Activated CD8-positive, alpha-beta memory T cell treated with anti-CD3 and anti-CD28 coated beads for 1 hour (primary cell): Measurements from ENCODE around the gene LDLRAP1.
A peak's percentile ranks its signal among the peaks of the same experiment; 100 is the strongest.
"Not testable (repeated sequence)": the region's sequence is repeated elsewhere in the genome, so short reads cannot be mapped to it uniquely, and the experiment has no call there.

Experiments used
- DNase-seq, 2 donors: peaks; one replicate each; pipeline ENCODE4 v3.0.0-alpha.2; 2020; ENCODE audit warnings: low read depth in 1 of 2; ENCODE audit errors: extremely low read depth in 1 of 2

LDLRAP1 gene

GRCh38 chr1:25543425-25544242 lies at the start of gene LDLRAP1:
LDLRAP1 (plus strand) TSS chr1:25543606; CDS start chr1:25543699, 93 bp downstream.
- peak in 1 of 2 donors; percentile 50 for DNase-seq

DNA sequence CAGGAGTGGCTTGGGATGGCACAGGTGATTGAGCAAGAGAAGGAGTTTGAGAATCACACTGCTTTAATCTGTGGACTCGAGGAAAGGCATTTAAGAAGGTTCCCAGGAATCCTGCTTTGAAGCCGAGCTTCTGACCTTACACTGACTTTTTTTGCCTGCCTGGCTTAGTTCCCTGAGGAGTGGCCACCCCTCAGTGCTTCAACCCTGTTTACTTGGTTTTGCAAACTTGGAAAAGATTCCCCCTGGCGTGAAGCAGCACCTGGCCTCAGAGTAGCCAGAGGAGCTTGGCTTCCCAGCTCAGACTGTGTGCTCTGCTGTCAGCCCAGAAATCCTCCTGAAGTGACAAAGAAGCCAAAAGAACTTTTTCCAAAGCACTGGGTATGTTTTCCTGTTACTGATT lies 48.5 kb upstream of the LDLRAP1 start:
- no peak for DNase-seq

GRCh38 chr1:25500694-25501093 lies 42.7 kb upstream of the LDLRAP1 start:
- no peak for DNase-seq

- DNase-seq = no peak
Measured at GRCh38 chr1:25501235-25502058, 42.0 kb upstream of the LDLRAP1 start.

GRCh38 chr1:25502957-25503356 lies 40.4 kb upstream of the LDLRAP1 start:
- DNase-seq = no peak

DNA sequence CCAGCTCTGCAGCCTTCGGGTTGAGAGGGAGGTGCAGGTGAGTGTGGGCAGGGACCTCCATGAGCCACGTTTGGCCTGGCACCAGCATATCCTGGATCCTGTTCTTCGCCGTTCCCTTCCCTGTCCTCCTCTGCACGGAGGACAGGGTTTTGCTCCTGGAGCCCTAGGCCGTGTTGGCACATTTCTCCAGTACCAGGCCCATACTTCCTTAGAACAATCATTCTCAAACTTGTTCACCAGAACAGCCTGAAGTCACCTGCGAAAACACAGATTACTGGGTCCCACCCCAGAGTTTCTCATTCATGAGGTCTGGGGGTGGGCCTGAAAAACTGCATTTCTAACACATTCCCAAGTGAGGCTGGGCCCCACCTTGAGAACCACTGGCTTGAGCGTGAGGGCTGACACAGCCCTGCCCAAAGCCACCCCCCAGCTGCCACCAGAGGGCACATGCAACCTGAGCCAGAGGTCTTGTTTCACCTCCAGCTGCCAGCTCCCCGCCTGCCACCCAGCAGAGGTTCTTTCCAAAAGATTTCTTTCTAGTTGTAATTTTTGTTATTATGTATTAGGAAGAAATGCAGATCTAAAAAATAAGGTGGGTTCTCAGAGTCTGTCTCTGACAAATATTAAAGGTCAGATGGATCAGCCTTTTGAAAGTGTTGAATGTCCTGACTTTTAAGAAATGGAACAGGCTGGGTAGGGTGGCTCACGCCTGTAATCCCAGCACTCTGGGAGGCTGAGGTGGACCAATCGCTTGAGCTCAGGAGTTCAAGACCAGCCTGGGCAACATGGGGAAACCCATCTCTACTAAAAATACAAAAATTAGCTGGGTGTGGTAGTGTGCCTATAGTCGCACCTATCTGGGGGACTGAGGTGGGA lies 39.6 kb upstream of the LDLRAP1 start:
- DNase-seq = peak; percentile 43 to 58

GRCh38 chr1:25504706-25505595 lies 38.5 kb upstream of the LDLRAP1 start:
- no peak for DNase-seq

DNA sequence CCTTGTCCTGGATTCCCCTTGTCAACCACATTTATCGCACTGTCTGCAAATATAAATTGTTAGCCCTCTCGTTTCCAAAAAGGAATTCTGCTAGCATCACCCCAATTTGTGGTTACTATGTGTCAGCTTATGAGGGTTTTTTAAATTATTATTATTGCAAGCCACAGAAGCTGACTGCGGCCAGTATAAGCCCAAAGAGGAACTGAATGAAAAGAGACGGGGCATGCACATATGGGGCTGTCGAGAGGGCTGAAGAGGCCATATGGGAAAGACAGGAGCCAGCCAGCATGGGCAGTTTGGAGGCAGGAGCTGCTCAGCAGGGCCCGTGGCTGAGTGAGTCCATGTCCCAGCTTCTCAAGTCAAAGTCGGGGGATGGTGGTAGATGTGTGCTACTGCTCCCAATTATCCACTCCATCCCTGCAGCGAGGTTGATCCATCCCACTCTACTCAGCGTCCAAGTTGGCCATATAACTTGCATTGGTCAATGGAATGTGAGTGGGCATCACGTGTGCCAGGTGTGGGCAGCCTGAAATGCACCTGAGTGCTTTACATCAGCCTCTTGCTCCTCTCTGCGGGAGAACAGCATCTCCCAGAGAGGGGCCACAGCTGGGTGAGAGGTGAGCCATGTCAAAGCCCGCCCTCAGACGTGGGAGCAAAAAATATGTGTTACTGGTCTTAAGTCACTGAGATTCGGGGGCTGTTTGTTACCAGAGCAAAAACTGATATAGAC lies 37.6 kb upstream of the LDLRAP1 start:
- DNase-seq = no peak

- DNase-seq = not testable (repeated sequence)
Measured at GRCh38 chr1:25506566-25507463, 36.6 kb upstream of the LDLRAP1 start.

- no peak for DNase-seq
Measured at GRCh38 chr1:25513666-25514065, 29.7 kb upstream of the LDLRAP1 start.

- DNase-seq = no peak
Measured at GRCh38 chr1:25515033-25515432, 28.4 kb upstream of the LDLRAP1 start.

GRCh38 chr1:25516686-25517085 lies 26.7 kb upstream of the LDLRAP1 start:
- no peak for DNase-seq

GRCh38 chr1:25517476-25518394 lies 25.7 kb upstream of the LDLRAP1 start:
- DNase-seq = no peak

GRCh38 chr1:25519624-25520023 lies 23.8 kb upstream of the LDLRAP1 start:
- DNase-seq = no peak

- peak in 1 of 2 donors; percentile 63 for DNase-seq
Measured at GRCh38 chr1:25520446-25521061, 22.9 kb upstream of the LDLRAP1 start.

DNA sequence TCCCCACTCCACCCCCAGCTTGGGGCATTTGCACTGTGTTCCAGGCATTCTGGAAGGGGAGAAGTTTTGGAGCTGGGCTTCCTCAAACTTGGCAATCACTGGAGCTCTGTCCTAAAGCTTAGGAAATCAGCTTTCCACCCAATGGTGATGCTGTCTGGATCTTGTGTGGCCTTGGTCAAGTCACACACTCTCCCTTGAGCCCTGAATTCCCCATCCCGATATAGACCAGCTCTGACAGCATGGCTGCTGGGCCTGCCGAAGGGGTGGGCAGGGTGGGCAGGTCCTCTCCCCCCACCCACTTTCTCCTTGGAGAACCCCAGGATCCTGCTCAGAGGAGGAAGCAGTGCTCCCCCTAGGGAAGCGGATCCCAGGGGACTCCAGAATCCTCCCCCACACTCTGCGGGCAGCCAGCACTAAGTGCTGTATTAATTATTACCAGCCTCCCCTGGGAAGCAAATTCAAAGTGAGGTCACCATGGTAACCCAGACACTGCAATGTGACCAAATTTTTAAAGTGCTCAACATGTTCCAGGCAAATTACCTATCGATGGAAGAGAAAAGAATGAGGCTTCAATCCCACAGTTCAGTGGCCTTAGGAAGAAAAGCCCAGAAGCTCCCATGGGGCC lies 21.3 kb upstream of the LDLRAP1 start:
- DNase-seq = no peak
